Activated CD4-positive, alpha-beta T cell treated with anti-CD3 and anti-CD28 coated beads for 36 hours (primary cell): ENCODE measurements around the gene DNAJC11. TPM values are rescaled to one million over a fixed set of nuclear protein-coding genes. Genes with fewer than 3 reads are reported as not detected.

Experiments used
- ATAC-seq: fragments of 200-7000 bp; cut with Tn5 transposase; one replicate; pipeline ENCODE4 v1.10.0; 2021; ENCODE audit warnings: mild to moderate bottlenecking, moderate library complexity
- CTCF ChIA-PET: fragments of 350-600 bp; sonication (Branson Sonifier 250); formaldehyde crosslinking; loops from one replicate; lab custom pipeline; 2021; ENCODE audit warnings: antibody characterized with exemption; lab: Charles Lee
- POLR2A ChIA-PET: fragments of 350-600 bp; sonication (Branson Sonifier 250); formaldehyde crosslinking; loops from one replicate; lab custom pipeline; 2021; ENCODE audit warnings: antibody characterized with exemption, inconsistent platforms; lab: Charles Lee
- DNase-seq: peaks from one replicate; pipeline ENCODE4 v3.0.0-alpha.2; 2020
- H3K27ac Mint-ChIP-seq: one replicate; pipeline ENCODE4 v1.8.0; 2021; ENCODE audit warnings: mixed read lengths
- H3K27me3 Mint-ChIP-seq: one replicate; pipeline ENCODE4 v1.8.0; 2021; ENCODE audit warnings: mixed read lengths
- H3K36me3 Mint-ChIP-seq: one replicate; pipeline ENCODE4 v1.8.0; 2021; ENCODE audit warnings: low read depth, mixed read lengths
- H3K4me1 Mint-ChIP-seq: one replicate; pipeline ENCODE4 v1.8.0; 2021; ENCODE audit warnings: mixed read lengths
- H3K4me3 Mint-ChIP-seq: one replicate; pipeline ENCODE4 v1.8.0; 2021; ENCODE audit warnings: mild to moderate bottlenecking, moderate library complexity, mixed read lengths
- H3K9me3 Mint-ChIP-seq: one replicate; pipeline ENCODE4 v1.8.0; 2021; ENCODE audit warnings: low read depth, mixed read lengths
- intact Hi-C, 2 experiments: fragments of 100-400 bp; cut with DNase I in 1 of 2; cut with micrococcal nuclease in 1 of 2; formaldehyde crosslinking; loops; one replicate each; pipeline versions ENCODE4 v1.14.2 to v1.15.1; 2022 to 2024; cut with DNase I, micrococcal nuclease
- total RNA-seq, 2 experiments: library from RNA; stranded (reverse); gene quantifications; one replicate each; pipeline ENCODE4 v1.2.3, GENCODE V29; 2021

DNAJC11 gene
- total RNA-seq, 2 experiments from 2014 or later, result 53.2 to 62.0 TPM

DNA sequence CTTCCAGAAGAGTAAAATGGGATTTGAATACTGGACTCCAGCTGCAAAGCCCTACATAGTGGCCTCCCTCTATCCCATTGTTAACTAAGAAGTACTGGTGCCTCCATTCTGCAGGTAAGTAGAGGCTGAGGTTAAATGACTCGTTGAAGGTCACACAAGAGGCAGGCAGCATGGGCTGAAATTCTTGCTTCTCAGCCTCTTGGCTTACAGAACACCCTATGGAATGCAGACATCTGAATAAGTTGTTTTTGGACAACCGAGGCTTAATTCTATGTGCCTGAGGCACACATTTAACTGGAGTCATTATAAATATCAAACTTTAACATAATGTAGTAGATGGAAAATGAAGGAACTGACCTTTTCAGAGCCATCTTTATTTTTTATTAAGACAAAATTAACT, 5.7 kb downstream of the DNAJC11 start:
- peaks cover 4% of the 10 kb centered on the region for H3K36me3 Mint-ChIP-seq
- POLR2A ChIA-PET, result no interaction called here
- no peaks in the 10 kb centered on the region for H3K9me3 Mint-ChIP-seq
- H3K4me3 Mint-ChIP-seq, result no peak overlapping the region
- H3K4me1 Mint-ChIP-seq, result peaks cover 24% of the 10 kb centered on the region
- DNase-seq (no peak), ATAC-seq (no peak)
- H3K27ac Mint-ChIP-seq, result no peak overlapping the region
- CTCF ChIA-PET, result interaction anchor here (0.7 kb wide), 1 partner anchor 585 kb away, joined by 4 read pairs; no protein-coding TSS in a partner anchor
- intact Hi-C loops, result no loop called here
- no peaks in the 10 kb centered on the region for H3K27me3 Mint-ChIP-seq

DNA sequence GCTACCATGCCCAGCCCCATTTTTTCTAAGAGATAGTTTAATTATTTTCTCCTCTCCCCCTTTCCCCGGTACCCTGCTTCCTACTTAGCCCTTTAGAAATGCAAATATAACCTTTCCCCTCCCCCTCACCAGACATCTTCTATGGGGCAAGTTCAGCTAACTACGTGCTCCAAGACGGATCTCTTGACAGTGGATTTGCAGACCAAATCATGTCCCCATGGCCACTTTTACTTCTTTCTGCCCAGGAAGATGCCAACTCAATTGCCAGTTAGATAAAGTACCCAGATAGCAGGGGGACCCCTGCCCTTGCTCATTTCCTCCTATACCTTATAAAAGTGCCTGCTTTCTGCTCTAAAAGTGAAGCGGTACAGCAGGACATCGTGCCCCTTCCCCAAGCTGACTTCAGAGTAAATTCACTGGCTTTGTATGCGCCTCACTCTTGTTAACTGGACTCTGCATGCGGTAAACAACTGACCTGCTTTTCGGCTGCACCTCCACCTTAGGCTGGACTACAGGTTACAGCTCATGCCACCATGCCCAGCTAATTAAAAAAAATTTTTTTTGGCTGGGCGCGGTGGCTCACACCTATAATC, 7.4 kb downstream of the DNAJC11 start:
- no peaks in the 10 kb centered on the region for H3K9me3 Mint-ChIP-seq
- peaks cover 10% of the 10 kb centered on the region for H3K4me1 Mint-ChIP-seq
- ChIA-PET POLR2A (no interaction called here), CTCF (no interaction called here)
- DNase-seq (no peak), ATAC-seq (no peak)
- no peaks in the 10 kb centered on the region for H3K27me3 Mint-ChIP-seq
- H3K4me3 Mint-ChIP-seq, result no peak overlapping the region
- peaks cover 5% of the 10 kb centered on the region for H3K36me3 Mint-ChIP-seq
- H3K27ac Mint-ChIP-seq, result no peak overlapping the region
- intact Hi-C loops, result no loop called here

- H3K36me3 Mint-ChIP-seq, result peaks cover 7% of the 10 kb centered on the region
- H3K9me3 Mint-ChIP-seq, result no peaks in the 10 kb centered on the region
- intact Hi-C loops, result no loop called here
- ATAC-seq (no peak), DNase-seq (no peak)
- POLR2A ChIA-PET, result no interaction called here
- CTCF ChIA-PET, result interaction anchor here (0.7 kb wide), 1 partner anchor 32 kb away, joined by 3 read pairs; no protein-coding TSS in a partner anchor
- H3K27me3 Mint-ChIP-seq, result no peaks in the 10 kb centered on the region
- peaks cover 8% of the 10 kb centered on the region for H3K4me1 Mint-ChIP-seq
- H3K27ac Mint-ChIP-seq, result no peak overlapping the region
- no peak overlapping the region for H3K4me3 Mint-ChIP-seq
These were observed 8.7 kb downstream of the DNAJC11 start for GRCh38 chr1:6692956-6693355.

- ChIA-PET POLR2A (interaction anchor here (0.5 kb wide), 1 partner anchor 103 kb away, joined by 4 read pairs; no protein-coding TSS in a partner anchor), CTCF (interaction anchor here (1.0 kb wide), 1 partner anchor 37 kb away, joined by 3 read pairs; no protein-coding TSS in a partner anchor)
- Mint-ChIP-seq H3K4me1 (peaks cover 8% of the 10 kb centered on the region), H3K36me3 (peaks cover 7% of the 10 kb centered on the region), H3K27ac (no peak overlapping the region), H3K4me3 (no peak overlapping the region), H3K9me3 (no peaks in the 10 kb centered on the region), H3K27me3 (no peaks in the 10 kb centered on the region)
- intact Hi-C loops, result no loop called here
- DNase-seq (no peak), ATAC-seq (no peak)
These were observed 10.1 kb downstream of the DNAJC11 start for GRCh38 chr1:6691507-6691906.

GRCh38 chr1:6690186-6690585, 11.4 kb downstream of the DNAJC11 start:
- H3K4me1 Mint-ChIP-seq, result peaks cover 8% of the 10 kb centered on the region
- no peak overlapping the region for H3K27ac Mint-ChIP-seq
- ChIA-PET CTCF (interaction anchor here (0.5 to 0.6 kb wide), 2 partner anchors 463 to 856 kb away, joined by 4 to 5 read pairs; no protein-coding TSS in a partner anchor), POLR2A (no interaction called here)
- intact Hi-C loops, result no loop called here
- H3K27me3 Mint-ChIP-seq, result no peaks in the 10 kb centered on the region
- peaks cover 7% of the 10 kb centered on the region for H3K36me3 Mint-ChIP-seq
- H3K9me3 Mint-ChIP-seq, result no peaks in the 10 kb centered on the region
- no peak for DNase-seq
- H3K4me3 Mint-ChIP-seq, result no peak overlapping the region
- no peak for ATAC-seq

GRCh38 chr1:6688757-6689156, 12.9 kb downstream of the DNAJC11 start:
- ATAC-seq (no peak), DNase-seq (no peak)
- Mint-ChIP-seq H3K9me3 (no peaks in the 10 kb centered on the region), H3K36me3 (peaks cover 5% of the 10 kb centered on the region), H3K27me3 (no peaks in the 10 kb centered on the region), H3K4me3 (no peak overlapping the region), H3K27ac (no peak overlapping the region), H3K4me1 (peaks cover 8% of the 10 kb centered on the region)
- intact Hi-C loops, result no loop called here
- ChIA-PET POLR2A (no interaction called here), CTCF (interaction anchor here (0.6 kb wide), 1 partner anchor 10 kb away, joined by 4 read pairs; no protein-coding TSS in a partner anchor)

DNA sequence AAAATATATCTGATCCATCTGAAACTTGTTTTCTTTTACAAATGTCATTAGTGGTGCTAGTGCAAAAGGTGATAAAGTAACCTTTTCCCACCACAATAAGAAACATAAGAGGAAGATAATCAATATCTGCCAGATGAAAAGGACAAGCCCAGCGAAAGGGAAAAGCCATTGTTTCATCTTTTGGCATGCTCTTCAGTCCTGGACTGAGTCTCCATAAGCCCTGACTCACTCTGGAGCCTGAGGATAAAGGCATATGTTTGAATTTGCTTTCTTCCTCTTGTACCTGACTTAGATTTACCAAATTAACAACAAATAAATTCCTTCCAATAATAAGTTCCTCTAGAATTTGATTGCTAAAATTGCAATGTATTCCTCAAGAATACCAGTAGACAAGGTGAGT, 13.6 kb downstream of the DNAJC11 start:
- no peak for ATAC-seq
- no peak for DNase-seq
- no peak overlapping the region for H3K27ac Mint-ChIP-seq
- ChIA-PET POLR2A (no interaction called here), CTCF (no interaction called here)
- H3K4me1 Mint-ChIP-seq, result peaks cover 9% of the 10 kb centered on the region
- H3K27me3 Mint-ChIP-seq, result no peaks in the 10 kb centered on the region
- intact Hi-C loops, result no loop called here
- peaks cover 5% of the 10 kb centered on the region for H3K36me3 Mint-ChIP-seq
- no peaks in the 10 kb centered on the region for H3K9me3 Mint-ChIP-seq
- no peak overlapping the region for H3K4me3 Mint-ChIP-seq

- POLR2A ChIA-PET, result no interaction called here
- no peak for DNase-seq
- H3K27ac Mint-ChIP-seq, result no peak overlapping the region
- intact Hi-C loops, result no loop called here
- H3K9me3 Mint-ChIP-seq, result no peaks in the 10 kb centered on the region
- no peak for ATAC-seq
- CTCF ChIA-PET, result interaction anchor here (1.1 to 1.4 kb wide), 2 partner anchors 15 to 38 kb away, joined by 3 read pairs; partner anchors contain the start of gene DNAJC11
- H3K4me3 Mint-ChIP-seq, result no peak overlapping the region
- no peaks in the 10 kb centered on the region for H3K27me3 Mint-ChIP-seq
- peaks cover 3% of the 10 kb centered on the region for H3K36me3 Mint-ChIP-seq
- peaks cover 9% of the 10 kb centered on the region for H3K4me1 Mint-ChIP-seq
These were observed 15.3 kb downstream of the DNAJC11 start for GRCh38 chr1:6686294-6686693.

GRCh38 chr1:6685381-6685780, 16.2 kb downstream of the DNAJC11 start:
- DNase-seq (no peak), ATAC-seq (no peak)
- Mint-ChIP-seq H3K9me3 (no peaks in the 10 kb centered on the region), H3K4me3 (no peak overlapping the region), H3K4me1 (peaks cover 9% of the 10 kb centered on the region), H3K27ac (no peak overlapping the region), H3K36me3 (peaks cover 8% of the 10 kb centered on the region), H3K27me3 (no peaks in the 10 kb centered on the region)
- POLR2A ChIA-PET, result no interaction called here
- intact Hi-C loops, result no loop called here
- CTCF ChIA-PET, result interaction anchor here (1.3 to 1.7 kb wide), 3 partner anchors 13 to 37 kb away, joined by 3 to 6 read pairs (median 4); partner anchors contain the start of gene DNAJC11

- POLR2A ChIA-PET, result no interaction called here
- no peaks in the 10 kb centered on the region for H3K27me3 Mint-ChIP-seq
- peak; percentile 28 for DNase-seq
- peaks cover 4% of the 10 kb centered on the region for H3K4me1 Mint-ChIP-seq
- CTCF ChIA-PET, result no interaction called here
- H3K27ac Mint-ChIP-seq, result no peak overlapping the region
- H3K36me3 Mint-ChIP-seq, result peaks cover 18% of the 10 kb centered on the region
- peak; percentile 72 for ATAC-seq
- H3K4me3 Mint-ChIP-seq, result no peak overlapping the region
- H3K9me3 Mint-ChIP-seq, result no peaks in the 10 kb centered on the region
- intact Hi-C loops, result no loop called here
These were observed 18.2 kb downstream of the DNAJC11 start for GRCh38 chr1:6683434-6683833.

DNA sequence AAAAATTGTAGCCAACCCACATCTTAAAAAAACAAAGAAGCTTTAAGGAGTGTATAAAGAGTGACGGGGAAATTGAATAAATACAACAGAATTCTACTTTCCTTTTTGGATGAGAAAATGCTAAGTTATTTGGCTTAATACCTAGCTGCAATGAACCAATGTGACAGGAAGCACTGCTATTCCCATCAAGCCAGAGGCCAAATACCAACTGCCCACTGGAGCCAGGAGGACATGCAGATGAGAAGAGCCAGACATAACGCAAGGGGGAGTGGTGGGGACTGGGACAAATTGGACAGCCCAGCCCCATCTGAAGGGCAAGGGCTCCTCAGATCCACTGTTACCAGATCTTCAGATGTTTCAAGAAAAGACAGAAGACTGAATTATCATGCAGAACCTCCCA, 25.7 kb downstream of the DNAJC11 start:
- CTCF ChIA-PET, result interaction anchor here (0.8 to 2.0 kb wide), 2 partner anchors 30 to 368 kb away, joined by 3 to 8 read pairs; no protein-coding TSS in a partner anchor
- POLR2A ChIA-PET, result interaction anchor here (0.7 kb wide), 1 partner anchor 280 kb away, joined by 3 read pairs; no protein-coding TSS in a partner anchor
- Mint-ChIP-seq H3K36me3 (peaks cover 43% of the 10 kb centered on the region), H3K27ac (no peak overlapping the region), H3K27me3 (no peaks in the 10 kb centered on the region), H3K4me3 (no peak overlapping the region), H3K4me1 (no peaks in the 10 kb centered on the region), H3K9me3 (no peaks in the 10 kb centered on the region)
- ATAC-seq, result no peak
- no peak for DNase-seq
- intact Hi-C loops, result no loop called here

- intact Hi-C loops, result no loop called here
- Mint-ChIP-seq H3K36me3 (peaks cover 37% of the 10 kb centered on the region), H3K4me1 (no peaks in the 10 kb centered on the region), H3K4me3 (no peak overlapping the region), H3K9me3 (no peaks in the 10 kb centered on the region), H3K27me3 (no peaks in the 10 kb centered on the region), H3K27ac (no peak overlapping the region)
- POLR2A ChIA-PET, result interaction anchor here (0.6 kb wide), 1 partner anchor 1241 kb away, joined by 3 read pairs; no protein-coding TSS in a partner anchor
- CTCF ChIA-PET, result interaction anchor here (2.0 kb wide), 1 partner anchor 29 kb away, joined by 8 read pairs; no protein-coding TSS in a partner anchor
- DNase-seq (no peak), ATAC-seq (no peak)
These were observed 26.8 kb downstream of the DNAJC11 start for GRCh38 chr1:6674771-6675170.
